RWPE2 (cell line): ENCODE data around the gene ZNF880.

ENCODE experiments used
- ATAC-seq: fragments of 200-7000 bp; cut with Tn5 transposase; 3 replicates; pipeline ENCODE4 v1.9.1; 2021; ENCODE audit warnings: low read depth
- DNase-seq: peaks from one replicate; pipeline ENCODE4 v3.0.0-alpha.2; 2020; ENCODE audit warnings: low spot score
- H3K27ac ChIP-seq: fragments of 450-650 bp; 2 replicates; pipeline ENCODE4 v1.5.1; 2017; ENCODE audit warnings: mild to moderate bottlenecking; ENCODE audit not compliant: poor library complexity, severe bottlenecking
- H3K27me3 ChIP-seq: fragments of 250-450 bp; sonication (Bioruptor Pico); 2 replicates; pipeline ENCODE4 v1.5.1; 2021; ENCODE audit warnings: mild to moderate bottlenecking, moderate library complexity; ENCODE audit not compliant: insufficient read depth, poor library complexity, severe bottlenecking
- H3K36me3 ChIP-seq: fragments of 250-450 bp; sonication (Bioruptor Pico); 2 replicates; pipeline ENCODE4 v1.5.1; 2020; ENCODE audit warnings: low read depth, mild to moderate bottlenecking, moderate library complexity
- H3K4me1 ChIP-seq: fragments of 250-450 bp; sonication (Bioruptor Pico); 2 replicates; pipeline ENCODE4 v1.5.1; 2021; ENCODE audit warnings: mild to moderate bottlenecking, moderate library complexity; ENCODE audit not compliant: insufficient read depth, poor library complexity, severe bottlenecking
- H3K4me3 ChIP-seq: fragments of 250-450 bp; sonication (Bioruptor Pico); 2 replicates; pipeline ENCODE4 v1.5.1; 2021; ENCODE audit warnings: mild to moderate bottlenecking, moderate library complexity; ENCODE audit not compliant: severe bottlenecking
- H3K9me3 ChIP-seq: fragments of 250-450 bp; sonication (Bioruptor Pico); 2 replicates; pipeline ENCODE4 v1.5.1; 2021; ENCODE audit warnings: mild to moderate bottlenecking, moderate library complexity; ENCODE audit not compliant: severe bottlenecking
- CTCF ChIP-seq: fragments of 450-650 bp; IDR thresholded peaks from one replicate; pipeline ENCODE4 v1.5.1; 2017; ENCODE audit warnings: mild to moderate bottlenecking, moderate library complexity; ENCODE audit not compliant: poor library complexity, severe bottlenecking

ZNF880 gene

GRCh38 chr19:52369559-52370340, at the start of gene ZNF880:
Gene ZNF880, plus strand, starts transcription at chr19:52369923. Its CDS starts 43 bp downstream, at chr19:52369966.
- Histone ChIP-seq H3K9me3 (peaks cover 12% of the 10 kb centered on the region), H3K4me3 (peak within 1 kb of the TSS; percentile 50), H3K27me3 (no peaks in the 10 kb centered on the region), H3K36me3 (0 out of 2 replicates have a peak, but pooled peaks cover 8% of the 10 kb centered on the region), H3K27ac (peak within 1 kb of the TSS; percentile 73), H3K4me1 (no peaks in the 10 kb centered on the region)
- no peak for TF ChIP-seq CTCF
- ATAC-seq: peak; percentile 98
- DNase-seq: peak; percentile 88

GRCh38 chr19:52322429-52322828, 47.3 kb upstream of the ZNF880 start:
- TF ChIP-seq CTCF: no peak
- no peak overlapping the region for H3K27ac ChIP-seq
- H3K4me3 ChIP-seq: no peak overlapping the region
- H3K27me3 ChIP-seq: no peaks in the 10 kb centered on the region
- no peak for DNase-seq
- peaks cover 62% of the 10 kb centered on the region for H3K9me3 ChIP-seq
- H3K4me1 ChIP-seq: no peaks in the 10 kb centered on the region
- no peak for ATAC-seq
- peaks cover 52% of the 10 kb centered on the region for H3K36me3 ChIP-seq

- H3K4me3 ChIP-seq: no peak overlapping the region
- peaks cover 11% of the 10 kb centered on the region for H3K9me3 ChIP-seq
- H3K27me3 ChIP-seq: no peaks in the 10 kb centered on the region
- no peaks in the 10 kb centered on the region for H3K36me3 ChIP-seq
- ATAC-seq (no peak), DNase-seq (no peak)
- H3K4me1 ChIP-seq: no peaks in the 10 kb centered on the region
- TF ChIP-seq CTCF: no peak
- H3K27ac ChIP-seq: no peak overlapping the region
Observed at GRCh38 chr19:52331757-52332156, 38.0 kb upstream of the ZNF880 start.

GRCh38 chr19:52335768-52336116, 34.0 kb upstream of the ZNF880 start:
- ATAC-seq (peak; percentile 10; the same call in 1 of the 3 replicates), DNase-seq (no peak)
- Histone ChIP-seq H3K4me1 (no peaks in the 10 kb centered on the region), H3K27me3 (no peaks in the 10 kb centered on the region), H3K9me3 (peaks cover 5% of the 10 kb centered on the region), H3K27ac (no peak overlapping the region), H3K4me3 (peak overlapping the region; percentile 41), H3K36me3 (no peaks in the 10 kb centered on the region)
- no peak for TF ChIP-seq CTCF
